Endothelial cell of umbilical vein (primary cell): ENCODE data around the gene DMPK.

Experiments used
- CTCF ChIP-seq, 2 donors: IDR thresholded peaks; 1 replicate in 1 of 2; 2 replicates in 1 of 2; pipeline ENCODE4 v1.5.1; 2011; ENCODE audit warnings: low read length in 2 of 2, mild to moderate bottlenecking in 2 of 2, moderate library complexity in 2 of 2, control low read depth in 1 of 2, inconsistent platforms in 1 of 2, low read depth in 1 of 2; ENCODE audit not compliant: insufficient read depth in 1 of 2; ENCODE audit errors: extremely low read depth in 1 of 2
- EZH2 ChIP-seq: IDR thresholded peaks from 2 replicates; pipeline ENCODE4 v1.6.1; 2012; ENCODE audit warnings: borderline replicate concordance, low read depth, mild to moderate bottlenecking, moderate library complexity, low read length, inconsistent platforms; ENCODE audit not compliant: severe bottlenecking
- GATA2 ChIP-seq: IDR thresholded peaks from 2 replicates; pipeline ENCODE4 v1.7.0; 2011; ENCODE audit warnings: low read depth, mild to moderate bottlenecking, moderate library complexity, mixed read lengths, low read length; ENCODE audit not compliant: insufficient read length, insufficient read depth
- JUN ChIP-seq: IDR thresholded peaks from 2 replicates; pipeline ENCODE4 v1.6.1; 2011; ENCODE audit warnings: borderline replicate concordance, low read depth; ENCODE audit not compliant: insufficient read length, insufficient read depth
- MAX ChIP-seq: IDR thresholded peaks from 2 replicates; pipeline ENCODE4 v1.6.1; 2011; ENCODE audit not compliant: insufficient read depth, insufficient read length
- MYC ChIP-seq: IDR thresholded peaks from one replicate; pipeline ENCODE4 v1.6.1; 2011; ENCODE audit warnings: mild to moderate bottlenecking, low read depth, low read length
- POLR2A ChIP-seq: IDR thresholded peaks from 2 replicates; pipeline ENCODE4 v1.6.1; 2012; ENCODE audit warnings: low read depth, mild to moderate bottlenecking, control low read depth, low read length
- POLR2AphosphoS5 ChIP-seq: IDR thresholded peaks from 2 replicates; pipeline ENCODE4 v1.6.1; 2012; ENCODE audit warnings: low read depth, mild to moderate bottlenecking, control low read depth, low read length, moderate library complexity; ENCODE audit not compliant: insufficient read depth

GRCh38 chr19:45793178-45793564, 10.9 kb upstream of the DMPK start:
- TF ChIP-seq CTCF (IDR thresholded peaks at IDR 0.05; ENCODE audit: extremely low read depth in 1 of 2, insufficient read depth in 1 of 2, low read depth in 1 of 2, low read length in 2 of 2) (no peak), MAX (no peak), EZH2 (no peak), POLR2AphosphoS5 (no peak), POLR2A (no peak), MYC (no peak), GATA2 (no peak), JUN (no peak)
